ENCODE measurements around the gene ODF4. TPM values are rescaled to one million over a fixed set of nuclear protein-coding genes. Genes with fewer than 3 reads are reported as not detected.

ODF4 gene
- total RNA-seq, 1 experiment from 2014 or later, result not detected

- H3K9me3 Mint-ChIP-seq, result no peaks in the 10 kb centered on the region
- ChIA-PET CTCF (interaction anchor here (1.1 kb wide), 1 partner anchor 25 kb away, joined by 3 read pairs; the partner anchor contains the start of gene SLC25A35), POLR2A (no interaction called here)
- TF ChIP-seq GTF2I (CRISPR knock-in tag; conservative IDR thresholded peaks at IDR 0.05), result 0 out of 2 replicates have a peak, but pooled peaks have one; percentile 25
- TF ChIP-seq ETV6 (CRISPR knock-in tag; IDR thresholded peaks at IDR 0.05), result no peak
- no peak for TF ChIP-seq FOXK1 (CRISPR knock-in tag; IDR thresholded peaks at IDR 0.05)
- peaks cover 19% of the 10 kb centered on the region for H3K4me1 Mint-ChIP-seq
- ATAC-seq (no peak), DNase-seq (ENCODE audit: low spot score) (no peak)
- H3K36me3 Mint-ChIP-seq, result no peaks in the 10 kb centered on the region
- peaks cover 27% of the 10 kb centered on the region for H3K27me3 Mint-ChIP-seq (ENCODE audit: low read depth)
- no peak overlapping the region; the same call in 1 of the 2 replicates for H3K27ac Mint-ChIP-seq
- no peak overlapping the region for H3K4me3 Mint-ChIP-seq
These were observed 19.4 kb upstream of the ODF4 start for GRCh38 chr17:8320262-8320661.

- H3K27me3 Mint-ChIP-seq (ENCODE audit: low read depth), result peaks cover 25% of the 10 kb centered on the region
- no peak for DNase-seq (ENCODE audit: low spot score)
- CTCF ChIA-PET, result interaction anchor here (0.6 to 1.2 kb wide), 3 partner anchors 21 to 63 kb away, joined by 3 to 4 read pairs (median 3); partner anchors contain the start of gene SLC25A35
- POLR2A ChIA-PET, result no interaction called here
- TF ChIP-seq ATF3 (CRISPR knock-in tag; conservative IDR thresholded peaks at IDR 0.05) (no peak), HMGXB4 (CRISPR knock-in tag; IDR thresholded peaks at IDR 0.05) (no peak), NFYB (CRISPR knock-in tag; conservative IDR thresholded peaks at IDR 0.05; ENCODE audit: low read depth) (peak; percentile 63)
- no peaks in the 10 kb centered on the region for H3K36me3 Mint-ChIP-seq
- ATAC-seq, result peak; percentile 60
- H3K4me1 Mint-ChIP-seq, result peaks cover 17% of the 10 kb centered on the region
- no peaks in the 10 kb centered on the region for H3K9me3 Mint-ChIP-seq
- H3K27ac Mint-ChIP-seq, result no peak overlapping the region
- H3K4me3 Mint-ChIP-seq, result no peak overlapping the region
These were observed 18.6 kb upstream of the ODF4 start for GRCh38 chr17:8320990-8321389.

GRCh38 chr17:8322061-8322460, 17.6 kb upstream of the ODF4 start:
- Mint-ChIP-seq H3K4me1 (peaks cover 19% of the 10 kb centered on the region), H3K27ac (no peak overlapping the region), H3K4me3 (no peak overlapping the region), H3K27me3 (ENCODE audit: low read depth) (peaks cover 24% of the 10 kb centered on the region), H3K9me3 (no peaks in the 10 kb centered on the region), H3K36me3 (no peaks in the 10 kb centered on the region)
- ATAC-seq, result no peak
- no peak for DNase-seq (ENCODE audit: low spot score)
- CTCF ChIA-PET, result interaction anchor here (1.2 to 1.6 kb wide), 2 partner anchors 19 to 21 kb away, joined by 3 read pairs; no protein-coding TSS in a partner anchor
- POLR2A ChIA-PET, result no interaction called here
- TF ChIP-seq NR2C2 (CRISPR knock-in tag; IDR thresholded peaks at IDR 0.05) (no peak), ZMAT4 (CRISPR knock-in tag; IDR thresholded peaks at IDR 0.05) (no peak), HMGXB4 (CRISPR knock-in tag; IDR thresholded peaks at IDR 0.05) (no peak), CDX4 (CRISPR knock-in tag; IDR thresholded peaks at IDR 0.05; ENCODE audit: borderline replicate concordance) (no peak), NR3C1 (CRISPR knock-in tag; conservative IDR thresholded peaks at IDR 0.05; ENCODE audit: low read depth) (no peak), NFE2L1 (CRISPR knock-in tag; IDR thresholded peaks at IDR 0.05) (no peak), AFF4 (CRISPR knock-in tag; IDR thresholded peaks at IDR 0.05; ENCODE audit: borderline replicate concordance) (no peak), CREM (CRISPR knock-in tag; IDR thresholded peaks at IDR 0.05) (no peak), ZSCAN18 (CRISPR knock-in tag; IDR thresholded peaks at IDR 0.05) (no peak), ZNF425 (CRISPR knock-in tag; conservative IDR thresholded peaks at IDR 0.05) (no peak), JAZF1 (CRISPR knock-in tag; IDR thresholded peaks at IDR 0.05) (no peak), CBFB (CRISPR knock-in tag; IDR thresholded peaks at IDR 0.05; ENCODE audit: low read depth) (no peak), MAX (CRISPR knock-in tag; IDR thresholded peaks at IDR 0.05) (no peak), TEAD1 (CRISPR knock-in tag; IDR thresholded peaks at IDR 0.05) (no peak)

Measured in WTC11 (cell line).